Uterus (tissue), 2 donors: ENCODE measurements around the gene PRDX2.

ENCODE experiments used
- POLR2A ChIP-seq, 2 donors: fragments of 450-650 bp; IDR thresholded peaks; one replicate each; pipeline ENCODE4 v1.6.1; 2016; ENCODE audit warnings: antibody characterized with exemption in 2 of 2, mild to moderate bottlenecking in 1 of 2, moderate library complexity in 1 of 2
- TF ChIP-seq, protein P1 (sequence below), 4 experiments: fragments of 200-600 bp in 2 of 4; fragments of 450-650 bp in 2 of 4; sonication (generic) in 2 of 4; IDR thresholded peaks; one replicate each; pipeline ENCODE4 v1.5.1; 2016 to 2019; ENCODE audit warnings: antibody characterized with exemption in 4 of 4, mild to moderate bottlenecking in 2 of 4, moderate library complexity in 1 of 4

- TF ChIP-seq POLR2A (IDR thresholded peaks at IDR 0.05): no peak
- TF ChIP-seq, protein P1, sequence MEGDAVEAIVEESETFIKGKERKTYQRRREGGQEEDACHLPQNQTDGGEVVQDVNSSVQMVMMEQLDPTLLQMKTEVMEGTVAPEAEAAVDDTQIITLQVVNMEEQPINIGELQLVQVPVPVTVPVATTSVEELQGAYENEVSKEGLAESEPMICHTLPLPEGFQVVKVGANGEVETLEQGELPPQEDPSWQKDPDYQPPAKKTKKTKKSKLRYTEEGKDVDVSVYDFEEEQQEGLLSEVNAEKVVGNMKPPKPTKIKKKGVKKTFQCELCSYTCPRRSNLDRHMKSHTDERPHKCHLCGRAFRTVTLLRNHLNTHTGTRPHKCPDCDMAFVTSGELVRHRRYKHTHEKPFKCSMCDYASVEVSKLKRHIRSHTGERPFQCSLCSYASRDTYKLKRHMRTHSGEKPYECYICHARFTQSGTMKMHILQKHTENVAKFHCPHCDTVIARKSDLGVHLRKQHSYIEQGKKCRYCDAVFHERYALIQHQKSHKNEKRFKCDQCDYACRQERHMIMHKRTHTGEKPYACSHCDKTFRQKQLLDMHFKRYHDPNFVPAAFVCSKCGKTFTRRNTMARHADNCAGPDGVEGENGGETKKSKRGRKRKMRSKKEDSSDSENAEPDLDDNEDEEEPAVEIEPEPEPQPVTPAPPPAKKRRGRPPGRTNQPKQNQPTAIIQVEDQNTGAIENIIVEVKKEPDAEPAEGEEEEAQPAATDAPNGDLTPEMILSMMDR (IDR thresholded peaks at IDR 0.05): no peak
Observed at GRCh38 chr19:12825254-12826131, 23.9 kb upstream of the PRDX2 start.
